Kidney glomerular epithelial cell (primary cell): ENCODE results near the gene OR51B2.
"Not testable (repeated sequence)": the region's sequence is repeated elsewhere in the genome, so short reads cannot be mapped to it uniquely, and the experiment has no call there.

Source experiments
- DNase-seq: peaks from one replicate; lab custom pipeline; 2025; lab: John Stamatoyannopoulos, UW

Gene OR51B2

GRCh38 chr11:5313326-5314023 lies 10.6 kb downstream of the OR51B2 start:
- not testable (repeated sequence) for DNase-seq

- DNase-seq, result no peak
These were observed 13.7 kb downstream of the OR51B2 start for GRCh38 chr11:5310423-5310822.

GRCh38 chr11:5307256-5308019 lies 16.7 kb downstream of the OR51B2 start:
- DNase-seq, result no peak

GRCh38 chr11:5304046-5304445 lies 20.1 kb downstream of the OR51B2 start:
- no peak for DNase-seq

- no peak for DNase-seq
These were observed 20.5 kb downstream of the OR51B2 start for GRCh38 chr11:5303626-5304025.

- no peak for DNase-seq
These were observed 22.3 kb downstream of the OR51B2 start, which contains the start of gene OR51B4 for GRCh38 chr11:5301846-5302245. Gene OR51B4, minus strand, starts transcription at chr11:5301946. Its CDS starts 0 bp downstream, at chr11:5301946.

- DNase-seq, result no peak
These were observed 23.8 kb downstream of the OR51B2 start for GRCh38 chr11:5300251-5300650.

GRCh38 chr11:5298451-5298850 lies 25.6 kb downstream of the OR51B2 start:
- no peak for DNase-seq

GRCh38 chr11:5297721-5298323 lies 26.3 kb downstream of the OR51B2 start:
- no peak for DNase-seq

GRCh38 chr11:5294342-5294995 lies 29.6 kb downstream of the OR51B2 start:
- DNase-seq, result not testable (repeated sequence)

GRCh38 chr11:5293028-5293427 lies 31.1 kb downstream of the OR51B2 start:
- no peak for DNase-seq

GRCh38 chr11:5291207-5291838 lies 32.8 kb downstream of the OR51B2 start:
- no peak for DNase-seq

- DNase-seq, result no peak
These were observed 34.0 kb downstream of the OR51B2 start for GRCh38 chr11:5290106-5290505.

GRCh38 chr11:5289696-5290095 lies 34.4 kb downstream of the OR51B2 start:
- no peak for DNase-seq

GRCh38 chr11:5288906-5289550 lies 35.1 kb downstream of the OR51B2 start:
- no peak for DNase-seq

- no peak for DNase-seq
These were observed 35.8 kb downstream of the OR51B2 start for GRCh38 chr11:5288108-5288905.

GRCh38 chr11:5286901-5287300 lies 37.2 kb downstream of the OR51B2 start:
- DNase-seq, result no peak

GRCh38 chr11:5286351-5286750 lies 37.7 kb downstream of the OR51B2 start:
- DNase-seq, result no peak

- no peak for DNase-seq
These were observed 38.3 kb downstream of the OR51B2 start for GRCh38 chr11:5285703-5286340.

- no peak for DNase-seq
These were observed 39.5 kb downstream of the OR51B2 start for GRCh38 chr11:5284637-5285036.
